ENCODE results near the gene FGF7. TPM values are rescaled to one million over a fixed set of nuclear protein-coding genes. Genes with fewer than 3 reads are reported as not detected.

Gene FGF7
- total RNA-seq, 1 donor from 2014 or later = 0.23 TPM

DNA sequence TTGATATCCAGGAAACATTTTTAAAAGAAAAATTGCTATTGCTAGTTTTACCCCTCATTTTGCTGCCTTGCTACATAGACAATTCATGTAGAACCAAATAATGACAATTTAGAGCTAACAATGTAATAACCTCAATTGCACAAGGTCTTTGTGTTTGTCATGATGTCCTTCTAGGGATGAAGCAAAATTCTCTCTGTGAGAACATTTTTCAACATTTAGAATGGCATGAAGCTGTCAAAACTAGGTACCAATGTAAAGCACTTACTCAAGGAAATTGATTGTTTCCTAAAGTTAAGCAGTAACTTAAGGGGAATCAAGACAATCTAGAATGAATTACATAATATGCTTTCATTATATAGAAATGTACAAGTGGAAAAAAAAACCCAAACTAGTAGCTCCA lies 7.9 kb upstream of the FGF7 start:
- TF ChIP-seq, protein P1, sequence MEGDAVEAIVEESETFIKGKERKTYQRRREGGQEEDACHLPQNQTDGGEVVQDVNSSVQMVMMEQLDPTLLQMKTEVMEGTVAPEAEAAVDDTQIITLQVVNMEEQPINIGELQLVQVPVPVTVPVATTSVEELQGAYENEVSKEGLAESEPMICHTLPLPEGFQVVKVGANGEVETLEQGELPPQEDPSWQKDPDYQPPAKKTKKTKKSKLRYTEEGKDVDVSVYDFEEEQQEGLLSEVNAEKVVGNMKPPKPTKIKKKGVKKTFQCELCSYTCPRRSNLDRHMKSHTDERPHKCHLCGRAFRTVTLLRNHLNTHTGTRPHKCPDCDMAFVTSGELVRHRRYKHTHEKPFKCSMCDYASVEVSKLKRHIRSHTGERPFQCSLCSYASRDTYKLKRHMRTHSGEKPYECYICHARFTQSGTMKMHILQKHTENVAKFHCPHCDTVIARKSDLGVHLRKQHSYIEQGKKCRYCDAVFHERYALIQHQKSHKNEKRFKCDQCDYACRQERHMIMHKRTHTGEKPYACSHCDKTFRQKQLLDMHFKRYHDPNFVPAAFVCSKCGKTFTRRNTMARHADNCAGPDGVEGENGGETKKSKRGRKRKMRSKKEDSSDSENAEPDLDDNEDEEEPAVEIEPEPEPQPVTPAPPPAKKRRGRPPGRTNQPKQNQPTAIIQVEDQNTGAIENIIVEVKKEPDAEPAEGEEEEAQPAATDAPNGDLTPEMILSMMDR (IDR thresholded peaks at IDR 0.05; ENCODE audit: unreplicated experiment) = no peak
- H3K36me3 Mint-ChIP-seq (ENCODE audit: low read depth, unreplicated experiment) = no peaks in the 10 kb centered on the region
- no peaks in the 10 kb centered on the region for H3K27me3 Mint-ChIP-seq (ENCODE audit: unreplicated experiment)
- no peak overlapping the region for H3K4me3 Mint-ChIP-seq (ENCODE audit: unreplicated experiment)
- no peaks in the 10 kb centered on the region for H3K9me3 Mint-ChIP-seq (ENCODE audit: unreplicated experiment)
- no peak overlapping the region for H3K27ac Mint-ChIP-seq (ENCODE audit: unreplicated experiment)
- H3K4me1 Mint-ChIP-seq (ENCODE audit: unreplicated experiment) = no peaks in the 10 kb centered on the region
- DNase-seq (ENCODE audit: low spot score) = no peak

DNA sequence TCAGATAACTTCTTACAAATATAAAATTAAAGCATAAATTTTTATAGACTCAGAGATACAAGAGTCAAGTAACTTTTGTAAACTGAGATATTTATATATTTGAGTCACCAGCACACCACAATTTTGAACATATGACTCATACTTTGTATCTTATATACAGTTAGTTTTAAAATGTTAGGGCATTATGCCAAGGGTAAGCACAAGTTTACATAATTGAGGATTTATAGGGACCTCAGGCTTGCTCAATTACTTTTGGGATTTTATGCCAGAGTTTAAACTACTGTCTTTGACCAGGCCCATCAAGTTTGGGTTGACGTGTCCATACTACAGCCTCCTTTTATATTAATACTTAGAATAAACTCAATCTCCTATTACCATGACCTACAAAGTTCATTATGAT lies 7.4 kb upstream of the FGF7 start:
- no peak overlapping the region for H3K4me3 Mint-ChIP-seq (ENCODE audit: unreplicated experiment)
- H3K27ac Mint-ChIP-seq (ENCODE audit: unreplicated experiment) = no peak overlapping the region
- no peaks in the 10 kb centered on the region for H3K36me3 Mint-ChIP-seq (ENCODE audit: low read depth, unreplicated experiment)
- H3K4me1 Mint-ChIP-seq (ENCODE audit: unreplicated experiment) = no peaks in the 10 kb centered on the region
- no peaks in the 10 kb centered on the region for H3K27me3 Mint-ChIP-seq (ENCODE audit: unreplicated experiment)
- no peak for DNase-seq (ENCODE audit: low spot score)
- TF ChIP-seq, protein P1 (IDR thresholded peaks at IDR 0.05; ENCODE audit: unreplicated experiment) = no peak
- H3K9me3 Mint-ChIP-seq (ENCODE audit: unreplicated experiment) = no peaks in the 10 kb centered on the region

DNA sequence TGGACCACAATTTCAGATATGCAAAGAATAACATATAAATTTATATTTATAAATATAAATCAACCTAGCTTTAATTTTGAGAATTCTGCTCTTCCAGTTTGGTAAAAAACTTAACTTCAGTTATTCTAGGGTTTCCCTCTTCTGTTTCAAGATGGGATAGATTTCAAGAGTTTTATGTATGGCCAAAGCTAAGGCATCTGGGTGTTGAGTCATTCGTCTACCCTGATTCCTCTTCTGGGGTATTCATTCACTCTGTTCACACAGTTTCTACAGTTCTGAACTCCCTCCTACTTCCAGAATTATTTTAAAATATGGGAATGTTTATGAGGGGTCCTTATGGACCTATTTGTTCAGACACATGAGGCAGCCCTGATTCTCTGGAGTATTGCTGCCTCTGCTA lies 4.2 kb upstream of the FGF7 start:
- H3K27me3 Mint-ChIP-seq (ENCODE audit: unreplicated experiment) = no peaks in the 10 kb centered on the region
- H3K27ac Mint-ChIP-seq (ENCODE audit: unreplicated experiment) = no peak overlapping the region
- H3K9me3 Mint-ChIP-seq (ENCODE audit: unreplicated experiment) = no peaks in the 10 kb centered on the region

DNA sequence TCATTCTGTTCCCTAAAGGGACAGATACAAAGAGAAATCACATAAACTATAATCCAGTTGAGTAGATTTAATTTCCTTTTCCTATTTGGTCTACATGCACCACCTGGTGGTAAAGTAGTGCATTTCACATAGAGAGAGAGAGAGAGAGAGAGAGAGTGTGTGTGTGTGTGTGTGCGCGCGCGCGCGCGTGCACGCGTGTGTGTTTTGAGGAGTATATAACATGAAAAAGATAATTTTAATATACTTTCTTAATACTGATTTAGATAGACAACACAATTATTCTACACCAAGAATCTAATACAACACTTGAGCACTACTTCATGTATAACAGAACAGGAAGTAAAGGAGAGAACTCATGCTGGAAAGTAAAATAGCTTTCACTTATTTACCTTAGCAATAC lies 1.1 kb upstream of the FGF7 start:
- Mint-ChIP-seq H3K36me3 (ENCODE audit: low read depth, unreplicated experiment) (no peaks in the 10 kb centered on the region), H3K27me3 (ENCODE audit: unreplicated experiment) (no peaks in the 10 kb centered on the region), H3K27ac (ENCODE audit: unreplicated experiment) (no peak overlapping the region), H3K9me3 (ENCODE audit: unreplicated experiment) (no peaks in the 10 kb centered on the region), H3K4me1 (ENCODE audit: unreplicated experiment) (no peaks in the 10 kb centered on the region), H3K4me3 (ENCODE audit: unreplicated experiment) (no peak overlapping the region)
- DNase-seq (ENCODE audit: low spot score) = peak; percentile 25
- TF ChIP-seq, protein P1 (IDR thresholded peaks at IDR 0.05; ENCODE audit: unreplicated experiment) = peak; percentile 82

More for the DNA sequence above, 4.2 kb upstream of the FGF7 start:
- DNase-seq (ENCODE audit: low spot score) = no peak
- TF ChIP-seq, protein P1 (IDR thresholded peaks at IDR 0.05; ENCODE audit: unreplicated experiment) = no peak
- no peaks in the 10 kb centered on the region for H3K36me3 Mint-ChIP-seq (ENCODE audit: low read depth, unreplicated experiment)
- no peaks in the 10 kb centered on the region for H3K4me1 Mint-ChIP-seq (ENCODE audit: unreplicated experiment)
- no peak overlapping the region for H3K4me3 Mint-ChIP-seq (ENCODE audit: unreplicated experiment)

DNA sequence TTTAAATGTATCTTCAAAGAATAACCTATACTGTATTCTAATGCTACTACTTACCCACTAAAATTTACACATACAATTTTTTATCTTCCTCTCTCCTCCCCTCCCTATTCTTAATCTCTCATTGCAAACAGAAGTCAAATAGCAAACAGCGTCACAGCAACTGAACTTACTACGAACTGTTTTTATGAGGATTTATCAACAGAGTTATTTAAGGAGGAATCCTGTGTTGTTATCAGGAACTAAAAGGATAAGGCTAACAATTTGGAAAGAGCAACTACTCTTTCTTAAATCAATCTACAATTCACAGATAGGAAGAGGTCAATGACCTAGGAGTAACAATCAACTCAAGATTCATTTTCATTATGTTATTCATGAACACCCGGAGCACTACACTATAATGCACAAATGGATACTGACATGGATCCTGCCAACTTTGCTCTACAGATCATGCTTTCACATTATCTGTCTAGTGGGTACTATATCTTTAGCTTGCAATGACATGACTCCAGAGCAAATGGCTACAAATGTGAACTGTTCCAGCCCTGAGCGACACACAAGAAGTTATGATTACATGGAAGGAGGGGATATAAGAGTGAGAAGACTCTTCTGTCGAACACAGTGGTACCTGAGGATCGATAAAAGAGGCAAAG lies 984 bp downstream of the FGF7 start:
- no peak overlapping the region for H3K4me3 Mint-ChIP-seq (ENCODE audit: unreplicated experiment)
- no peaks in the 10 kb centered on the region for H3K9me3 Mint-ChIP-seq (ENCODE audit: unreplicated experiment)
- H3K27ac Mint-ChIP-seq (ENCODE audit: unreplicated experiment) = no peak overlapping the region
- TF ChIP-seq, protein P1 (IDR thresholded peaks at IDR 0.05; ENCODE audit: unreplicated experiment) = no peak
- H3K4me1 Mint-ChIP-seq (ENCODE audit: unreplicated experiment) = no peaks in the 10 kb centered on the region
- no peak for DNase-seq (ENCODE audit: low spot score)
- H3K36me3 Mint-ChIP-seq (ENCODE audit: low read depth, unreplicated experiment) = no peaks in the 10 kb centered on the region
- H3K27me3 Mint-ChIP-seq (ENCODE audit: unreplicated experiment) = no peaks in the 10 kb centered on the region
